Measurements from ENCODE around the gene ZNF219.

Gene ZNF219

DNA sequence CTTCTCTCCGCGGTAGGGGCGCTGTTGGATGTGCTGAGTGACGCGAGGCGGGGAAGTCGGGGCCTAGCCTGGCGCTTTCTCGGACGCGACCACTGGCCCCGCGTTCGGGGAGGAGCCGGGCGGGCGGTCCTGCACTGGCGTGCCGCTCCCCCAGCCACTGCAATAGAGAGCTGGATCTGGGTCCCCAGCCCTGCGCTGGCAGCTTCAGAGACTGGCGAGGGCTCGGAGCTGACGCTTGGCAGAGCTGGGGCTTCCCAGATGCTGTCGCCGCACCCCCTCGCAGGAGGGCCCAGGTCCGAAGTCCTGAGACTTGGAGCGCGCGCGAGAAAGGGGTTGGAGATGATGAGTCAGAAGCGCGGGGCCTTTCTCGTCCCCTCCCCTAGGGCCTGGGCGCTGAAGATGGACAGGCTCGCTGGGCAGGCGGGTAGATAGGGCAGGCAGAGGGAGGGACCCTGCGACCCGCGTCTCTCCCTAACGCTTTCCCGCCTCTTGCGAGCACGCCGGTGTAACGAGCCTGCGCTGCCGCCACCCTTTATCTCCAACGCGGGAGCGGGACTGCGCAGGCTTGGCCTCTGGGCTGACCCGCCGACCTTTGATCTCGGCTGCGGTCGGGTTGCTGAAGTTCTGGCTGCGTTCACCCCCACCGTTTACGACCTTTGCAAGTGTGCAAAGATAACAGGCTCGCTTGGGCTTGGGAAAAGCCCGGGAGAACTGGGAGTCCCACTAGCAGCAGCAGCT lies 5.4 kb upstream of the ZNF219 start:
- peak; percentile 95 for DNase-seq
- in situ Hi-C loops (cut with HindIII; ENCODE audit: low pct_ligation_motif_present, low pct_unique_long_range_greater_than_20kb, low sequenced_read_pairs): no loop called here

DNA sequence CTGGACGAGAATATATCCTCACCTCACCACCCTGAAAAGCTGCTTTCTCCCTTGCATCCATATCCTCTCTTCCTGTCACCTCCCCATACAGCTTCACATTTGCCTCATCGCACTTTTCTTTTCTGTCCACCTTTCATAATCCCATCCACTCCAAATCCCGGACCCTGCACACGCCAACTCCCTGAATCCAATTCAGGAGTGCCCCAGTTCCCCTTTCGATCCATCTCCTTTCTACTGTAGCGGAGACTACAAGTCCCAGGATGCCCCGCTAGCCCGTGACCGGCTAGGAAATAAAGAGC lies 4.9 kb upstream of the ZNF219 start:
- no peak for DNase-seq
- in situ Hi-C loops (cut with HindIII; ENCODE audit: low pct_ligation_motif_present, low pct_unique_long_range_greater_than_20kb, low sequenced_read_pairs): no loop called here

DNA sequence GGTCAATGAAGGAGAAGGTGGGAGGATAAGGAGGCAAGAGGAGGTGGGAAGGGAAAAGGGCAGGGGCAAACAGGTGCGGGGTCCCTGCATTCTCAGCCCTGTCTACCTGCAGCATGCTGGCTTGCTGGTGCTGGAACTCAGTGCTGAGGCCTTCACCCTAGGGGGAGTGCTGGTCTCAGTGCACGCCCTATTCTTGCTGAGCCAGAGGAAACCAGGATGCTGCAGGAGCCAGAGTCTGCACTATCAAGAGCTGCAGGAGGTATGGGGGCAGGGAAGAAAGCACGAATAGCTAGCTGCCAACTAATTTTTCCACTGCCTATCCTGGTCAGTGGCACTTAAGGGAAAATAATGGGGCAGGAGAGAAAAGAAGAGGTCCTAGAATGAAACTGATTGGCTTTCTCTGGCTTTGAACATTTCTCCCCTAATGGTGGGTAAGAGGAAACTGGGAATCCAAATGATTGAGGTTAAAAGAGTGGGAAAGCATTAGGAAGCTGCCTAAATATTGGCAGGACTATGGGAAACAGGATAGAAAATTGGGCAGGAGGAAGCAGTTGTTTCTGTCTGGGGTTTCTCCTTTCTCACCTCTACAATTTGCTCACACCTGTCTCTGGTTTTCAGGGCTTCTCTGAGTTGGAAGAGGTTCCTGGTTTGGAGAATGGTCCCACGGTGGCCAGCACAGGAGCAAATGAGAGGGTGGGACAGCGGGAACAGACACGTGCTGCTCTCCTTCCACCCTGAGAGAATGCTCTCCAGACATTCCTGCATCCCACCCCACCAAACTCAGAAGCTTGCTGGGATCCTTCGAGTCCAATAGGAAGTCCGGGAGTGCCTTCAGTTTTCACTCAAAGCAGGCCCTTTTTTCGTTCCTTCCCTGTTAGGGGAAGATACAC lies 4.3 kb upstream of the ZNF219 start:
- DNase-seq: no peak
- in situ Hi-C loops (cut with HindIII; ENCODE audit: low pct_ligation_motif_present, low pct_unique_long_range_greater_than_20kb, low sequenced_read_pairs): no loop called here

DNA sequence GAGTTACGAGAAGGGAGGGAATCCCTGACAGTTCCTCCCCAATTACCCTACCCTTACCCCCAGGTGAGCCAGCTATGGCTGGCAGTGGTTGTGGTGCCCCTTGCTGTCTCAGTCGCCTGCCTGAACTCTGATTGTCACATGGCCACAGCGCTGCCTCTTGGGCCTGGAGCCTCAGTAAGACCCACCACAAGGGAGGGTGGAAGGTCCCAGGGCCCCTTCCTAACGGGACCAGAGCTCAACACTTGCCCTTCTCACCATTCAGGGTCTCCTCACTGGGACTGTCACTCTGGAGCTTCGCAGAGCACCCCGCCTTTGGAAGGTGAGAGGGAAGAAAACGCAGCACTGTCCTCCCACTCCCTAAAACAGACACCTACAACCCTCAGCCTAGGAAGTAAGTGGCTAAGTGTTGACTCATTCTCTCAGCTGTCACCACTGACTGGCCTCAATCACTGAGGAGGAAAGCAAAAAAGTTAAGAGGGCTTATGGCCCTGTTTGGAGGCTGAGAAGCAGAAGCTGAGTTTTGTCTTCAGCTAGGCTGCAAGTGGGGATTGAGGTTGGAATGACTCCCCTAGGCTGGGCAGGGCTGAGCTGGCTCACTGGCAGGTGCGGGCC lies 3.5 kb upstream of the ZNF219 start:
- DNase-seq: peak; percentile 43
- in situ Hi-C loops (cut with HindIII; ENCODE audit: low pct_ligation_motif_present, low pct_unique_long_range_greater_than_20kb, low sequenced_read_pairs): no loop called here

DNA sequence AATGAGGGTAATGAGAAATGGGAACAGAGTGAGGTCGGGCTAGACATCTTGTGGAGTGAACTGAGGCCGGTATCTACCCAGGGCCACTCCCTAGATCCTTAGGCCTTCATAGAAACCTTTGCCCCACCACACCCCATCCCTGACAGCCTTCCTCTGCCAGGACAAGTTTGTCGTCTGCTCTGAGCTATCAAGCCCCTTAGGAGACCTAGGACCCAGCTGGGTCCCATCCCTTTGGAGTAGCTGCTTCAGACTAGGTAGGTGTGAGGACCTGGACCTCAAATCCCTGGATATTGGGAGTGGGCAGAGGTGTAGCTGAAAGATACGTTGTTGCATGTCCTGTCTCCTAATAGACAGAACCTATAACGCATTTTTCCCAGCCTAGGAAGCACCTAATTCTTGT lies 2.5 kb upstream of the ZNF219 start, which contains the start of gene TMEM253:
Gene TMEM253, plus strand, starts transcription at position 136 of the 400 bp plus-strand sequence. CDS start 278 bp downstream, outside the sequence.
- in situ Hi-C loops (cut with HindIII; ENCODE audit: low pct_ligation_motif_present, low pct_unique_long_range_greater_than_20kb, low sequenced_read_pairs): no loop called here

DNA sequence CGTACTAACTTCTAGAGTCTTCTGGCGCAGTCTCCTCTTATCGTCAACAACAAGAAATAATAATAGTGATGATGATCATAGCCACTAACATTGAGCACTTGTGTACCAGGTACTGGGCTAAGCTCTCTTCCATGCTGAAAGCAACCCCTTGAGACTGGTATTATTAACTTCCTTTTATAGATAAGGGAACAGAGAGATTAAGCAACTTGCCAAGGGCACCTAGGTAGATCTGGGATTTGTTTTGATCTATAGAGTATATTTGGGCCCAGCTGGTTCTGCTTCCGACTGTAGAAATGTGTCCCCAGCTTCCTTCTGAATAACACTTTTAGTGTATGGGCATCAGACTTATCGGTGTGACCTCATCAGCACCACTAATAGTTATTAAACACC lies 1.1 kb upstream of the ZNF219 start:
- in situ Hi-C loops (cut with HindIII; ENCODE audit: low pct_ligation_motif_present, low pct_unique_long_range_greater_than_20kb, low sequenced_read_pairs): no loop called here

More for the DNA sequence above, 2.5 kb upstream of the ZNF219 start, which contains the start of gene TMEM253:
- DNase-seq: no peak

DNA sequence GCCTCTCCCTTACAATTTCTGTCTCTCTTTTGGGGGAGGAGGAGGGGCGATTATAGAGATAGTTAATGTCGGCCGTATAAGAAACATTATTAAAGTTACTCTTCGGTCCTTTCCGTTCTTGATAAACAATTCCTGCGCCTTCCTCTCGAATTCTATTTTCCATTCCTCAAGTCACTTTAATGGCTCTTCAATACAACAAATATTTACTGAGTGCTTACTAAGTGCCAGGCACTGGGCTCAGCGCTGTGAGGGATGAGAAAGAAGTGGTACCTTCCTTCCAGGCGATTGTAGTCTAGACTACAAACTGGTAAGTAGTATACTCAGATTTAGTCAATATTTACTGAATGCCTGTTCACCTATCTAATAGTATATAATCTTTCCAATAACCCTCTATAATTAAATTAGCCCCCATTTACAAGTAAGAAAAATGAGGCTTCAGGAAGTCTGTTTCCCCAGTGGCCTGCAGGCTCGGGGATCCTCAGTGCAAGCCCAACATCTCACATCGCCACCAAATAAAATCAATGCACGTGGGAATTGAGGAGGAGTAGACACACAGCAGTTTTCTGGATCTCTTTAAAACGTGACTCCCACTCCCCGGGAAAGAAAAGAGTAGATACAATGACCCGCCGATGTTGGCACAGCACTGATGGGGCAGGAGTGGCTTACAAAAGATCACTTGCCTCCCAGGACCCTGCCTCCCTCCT lies 589 bp upstream of the ZNF219 start:
- no peak for DNase-seq
- in situ Hi-C loops (cut with HindIII; ENCODE audit: low pct_ligation_motif_present, low pct_unique_long_range_greater_than_20kb, low sequenced_read_pairs): no loop called here

More for the DNA sequence above, 1.1 kb upstream of the ZNF219 start:
- no peak for DNase-seq

DNA sequence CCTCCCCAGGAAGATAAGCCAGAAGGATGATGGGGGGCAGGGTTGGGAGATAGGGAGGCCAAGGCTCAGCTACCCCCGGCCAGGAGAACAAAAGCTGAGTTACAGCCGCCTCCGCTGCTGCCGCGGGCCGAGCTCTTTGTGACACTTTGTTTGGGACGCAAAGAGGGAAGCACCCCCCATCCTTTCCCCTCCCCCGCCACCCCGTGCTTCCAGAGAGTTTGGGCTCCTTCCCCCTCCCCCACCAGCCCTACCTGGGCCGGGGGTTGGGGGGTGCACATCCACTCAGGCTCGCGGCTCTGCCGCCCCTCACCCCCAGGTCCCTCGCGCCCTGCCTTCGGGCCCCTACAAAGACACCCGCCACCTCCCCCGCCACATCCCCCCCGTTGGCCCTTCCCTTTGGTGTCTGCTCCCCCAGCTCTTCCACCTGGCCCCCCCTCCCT lies 799 bp downstream of the ZNF219 start:
- no peak for DNase-seq
- in situ Hi-C loops (cut with HindIII; ENCODE audit: low pct_ligation_motif_present, low pct_unique_long_range_greater_than_20kb, low sequenced_read_pairs): no loop called here

DNA sequence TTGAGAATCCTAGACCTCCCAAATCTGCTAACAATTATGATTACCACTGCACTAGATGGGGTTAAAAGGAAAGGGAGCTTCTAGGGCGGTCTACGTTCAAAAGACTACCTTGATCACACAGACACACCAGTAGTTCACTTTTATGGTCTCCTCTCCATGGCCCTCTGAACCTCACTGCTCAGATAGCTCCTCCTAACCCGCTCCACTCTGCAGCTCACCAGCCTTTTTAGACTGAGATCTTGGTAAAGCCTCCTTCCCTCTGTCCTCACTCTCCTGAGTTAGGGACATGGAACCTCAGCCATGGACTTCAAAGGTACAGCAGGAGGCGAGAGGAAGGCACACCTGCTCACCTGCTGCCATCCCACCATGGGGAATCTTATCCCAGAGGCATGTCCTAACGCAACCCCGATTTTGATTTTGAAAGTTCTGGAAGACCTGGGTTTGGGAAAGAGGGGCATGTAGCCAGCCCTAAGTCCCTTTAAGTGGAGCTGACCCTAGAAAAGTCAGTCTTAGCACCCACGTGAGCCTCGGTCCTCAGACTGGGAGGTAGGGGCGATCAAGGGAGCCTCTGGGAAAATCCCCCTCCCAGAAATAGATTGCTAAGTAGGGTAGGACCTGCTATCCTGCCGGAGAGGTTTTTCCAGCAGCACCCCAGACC lies 1.3 kb downstream of the ZNF219 start:
- in situ Hi-C loops (cut with HindIII; ENCODE audit: low pct_ligation_motif_present, low pct_unique_long_range_greater_than_20kb, low sequenced_read_pairs): no loop called here
- no peak for DNase-seq

DNA sequence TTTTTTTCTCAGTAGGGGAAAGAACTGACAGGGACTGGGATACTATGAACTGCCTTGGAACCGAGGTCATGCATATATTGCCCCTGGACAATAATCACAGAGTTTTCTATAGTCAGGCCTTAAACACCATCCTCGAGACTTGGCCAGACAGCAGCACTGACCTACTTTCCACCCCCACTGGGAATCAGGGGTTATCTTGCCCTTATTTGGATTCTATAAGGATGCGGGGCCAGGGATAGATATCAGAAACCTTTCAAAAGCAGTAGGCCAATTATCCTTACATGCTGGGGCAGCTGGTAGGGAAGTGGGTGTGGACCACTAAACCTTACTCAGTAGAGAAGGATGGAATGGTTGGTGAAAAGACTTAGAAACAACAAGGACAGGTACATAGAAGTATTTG lies 2.0 kb downstream of the ZNF219 start:
- no peak for DNase-seq
- in situ Hi-C loops (cut with HindIII; ENCODE audit: low pct_ligation_motif_present, low pct_unique_long_range_greater_than_20kb, low sequenced_read_pairs): no loop called here

DNA sequence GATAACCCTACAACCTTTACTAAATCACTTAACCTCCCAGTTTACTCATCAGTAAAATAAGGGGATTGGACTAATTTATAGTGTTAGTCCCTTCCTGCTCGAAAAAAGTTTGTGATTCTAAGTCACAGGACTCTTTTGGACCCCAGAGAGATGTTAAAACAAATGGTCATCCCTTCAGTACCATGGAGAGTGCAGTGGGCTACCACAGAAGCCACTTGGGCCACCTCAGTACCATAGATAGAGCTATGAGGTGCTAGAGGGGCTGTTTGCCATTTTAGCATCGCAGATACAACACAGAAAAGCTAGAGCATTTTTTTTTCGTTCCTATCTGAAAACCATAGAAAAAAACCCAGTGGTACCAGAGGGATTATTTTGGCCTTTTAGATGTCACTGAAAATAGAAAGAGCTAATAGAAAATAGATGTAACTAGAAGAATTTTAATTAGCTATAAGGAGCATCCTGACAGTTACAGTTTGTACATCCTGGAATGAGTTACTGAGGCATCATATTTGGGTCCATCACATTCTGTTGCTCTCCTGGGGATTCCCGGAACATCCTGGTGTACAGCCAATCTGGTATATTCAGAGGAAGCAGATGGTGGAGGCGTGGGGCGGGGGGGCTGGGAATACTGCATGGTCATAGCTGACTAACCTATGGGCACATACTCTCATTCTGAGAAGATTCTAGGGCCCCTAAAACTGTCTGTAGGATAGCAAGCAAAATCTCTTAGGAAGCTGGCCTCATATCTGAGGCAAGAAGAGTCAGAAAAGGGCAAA lies 2.8 kb downstream of the ZNF219 start:
- peak; percentile 36 for DNase-seq
- in situ Hi-C loops (cut with HindIII; ENCODE audit: low pct_ligation_motif_present, low pct_unique_long_range_greater_than_20kb, low sequenced_read_pairs): no loop called here

DNA sequence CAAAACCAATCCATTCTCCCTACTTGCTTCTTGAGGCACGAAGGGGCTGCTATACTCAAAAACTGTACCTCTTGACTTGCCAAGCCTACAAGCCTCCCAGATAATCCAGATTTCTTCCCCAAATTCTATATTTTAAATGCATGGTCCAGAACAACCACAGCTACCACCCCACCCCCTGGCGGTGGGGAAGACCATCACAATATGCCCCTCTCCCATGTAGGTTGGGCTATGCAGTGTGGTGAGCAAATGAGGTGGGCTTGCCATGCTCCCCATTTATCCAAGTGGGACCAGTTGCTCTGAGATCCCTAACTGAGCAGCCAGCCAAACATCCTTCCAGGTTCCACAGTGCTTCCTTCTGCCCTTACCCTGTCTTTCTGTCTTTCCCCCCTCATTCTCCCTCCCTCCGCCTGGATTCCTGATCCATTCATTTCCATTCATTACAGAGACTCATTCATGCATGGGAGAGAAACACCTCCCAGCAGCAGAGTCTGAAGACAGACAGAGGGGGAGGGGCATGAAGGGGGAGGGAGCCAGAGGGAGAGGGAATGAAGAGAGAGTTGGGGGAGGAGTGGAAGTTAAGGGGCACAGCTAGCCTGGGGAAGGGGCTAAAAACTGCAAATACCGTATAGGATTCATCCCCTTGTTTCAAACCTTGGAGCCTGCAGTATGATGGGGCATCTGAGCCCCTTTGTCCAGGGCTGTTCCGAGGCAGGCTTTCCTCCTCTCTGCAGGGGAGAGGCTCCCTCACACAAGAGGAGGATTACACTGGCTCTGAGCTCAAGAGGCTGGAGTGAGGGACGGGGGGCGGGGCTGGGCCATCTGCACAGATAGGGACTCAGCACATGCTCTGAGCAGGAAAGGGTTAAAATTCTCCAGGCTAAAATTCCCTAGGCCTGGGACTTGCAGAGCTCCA lies 4.4 kb downstream of the ZNF219 start:
- DNase-seq: peak; percentile 79
- in situ Hi-C loops (cut with HindIII; ENCODE audit: low pct_ligation_motif_present, low pct_unique_long_range_greater_than_20kb, low sequenced_read_pairs): no loop called here

DNA sequence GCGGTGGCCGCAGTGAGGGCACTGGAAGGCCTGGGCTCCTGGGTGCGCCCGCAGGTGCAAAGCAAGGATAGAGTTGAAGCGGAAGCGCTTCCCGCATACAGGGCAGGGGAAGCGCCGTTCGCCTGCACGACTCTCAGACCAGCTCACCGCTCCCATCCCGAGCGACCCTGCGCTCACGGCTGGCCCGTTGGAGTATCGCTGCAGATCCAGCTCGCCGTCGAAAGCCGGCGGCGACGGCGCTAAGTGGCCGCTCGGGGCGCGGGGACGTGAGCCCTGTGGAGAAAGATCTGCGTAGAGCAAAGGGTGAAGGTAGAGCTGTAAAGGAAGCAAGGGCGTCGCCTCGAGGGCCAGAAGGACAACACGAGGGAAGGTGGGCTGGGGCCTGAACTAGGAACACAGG lies 5.4 kb downstream of the ZNF219 start:
- no peak for DNase-seq
- in situ Hi-C loops (cut with HindIII; ENCODE audit: low pct_ligation_motif_present, low pct_unique_long_range_greater_than_20kb, low sequenced_read_pairs): no loop called here

DNA sequence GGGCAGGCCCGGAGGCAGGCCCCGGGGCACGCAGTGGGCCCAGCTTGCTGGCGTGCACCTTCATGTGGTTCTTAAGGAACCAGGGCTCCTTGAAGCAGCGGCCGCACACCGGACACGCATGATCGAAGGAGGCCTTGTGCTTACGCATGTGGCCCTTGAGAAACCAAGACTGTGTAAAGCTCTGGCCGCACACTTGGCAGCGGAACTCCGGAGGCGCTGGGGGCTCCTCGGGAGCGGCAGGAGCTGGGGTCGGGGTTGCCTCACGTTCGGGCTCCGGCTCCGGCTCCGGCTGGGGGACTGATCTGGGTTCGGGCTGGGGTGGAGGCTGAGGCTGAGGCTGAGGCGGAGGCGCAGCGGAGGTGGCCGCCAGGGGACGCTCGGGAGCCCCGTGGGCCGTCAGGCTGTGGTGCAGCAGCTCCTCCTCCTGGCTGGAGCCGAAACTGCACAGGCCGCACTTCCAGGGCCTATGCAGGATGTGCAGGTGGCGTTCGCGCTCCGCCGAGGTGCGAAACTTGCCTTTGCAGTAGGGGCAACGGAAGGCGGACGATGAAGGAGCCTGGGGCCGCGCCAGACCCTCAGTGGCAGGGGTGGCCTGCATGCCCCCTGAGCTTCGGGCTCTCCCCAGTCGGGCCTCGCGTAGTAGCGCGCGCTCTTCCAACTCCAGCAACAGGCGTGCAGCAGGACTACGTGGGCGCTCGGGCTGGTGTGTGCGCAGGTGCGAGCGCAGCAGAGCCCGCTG lies 6.0 kb downstream of the ZNF219 start:
- in situ Hi-C loops (cut with HindIII; ENCODE audit: low pct_ligation_motif_present, low pct_unique_long_range_greater_than_20kb, low sequenced_read_pairs): no loop called here
- DNase-seq: peak; percentile 74

DNA sequence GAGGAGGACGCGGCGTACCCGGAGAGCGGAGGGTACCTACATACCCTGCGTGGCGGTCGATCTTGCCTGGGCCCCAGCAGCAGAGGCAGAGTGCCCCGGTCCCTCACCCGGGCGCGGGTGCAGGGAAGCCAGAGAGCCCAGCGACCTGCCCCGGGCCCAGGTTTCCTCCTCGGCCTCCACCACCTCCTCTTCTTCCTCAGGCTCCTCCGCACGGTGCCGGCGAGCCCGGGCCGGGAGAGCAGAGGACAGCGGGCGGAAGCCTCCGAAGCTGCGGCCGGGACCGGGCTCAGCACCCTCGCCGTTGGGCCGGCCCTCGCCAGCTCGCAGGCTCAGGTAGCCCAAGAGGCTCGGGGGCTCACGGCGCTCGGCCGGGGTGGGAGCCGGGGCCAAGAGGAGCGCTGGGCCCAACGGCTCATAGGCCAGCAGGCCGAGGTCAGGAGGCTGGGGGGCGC lies 6.6 kb downstream of the ZNF219 start:
- in situ Hi-C loops (cut with HindIII; ENCODE audit: low pct_ligation_motif_present, low pct_unique_long_range_greater_than_20kb, low sequenced_read_pairs): no loop called here

More for the DNA sequence above, 6.6 kb downstream of the ZNF219 start:
- DNase-seq: no peak

All from ACHN (cell line).